Measurements from ENCODE around the gene URB2. TPM values are rescaled to one million over a fixed set of nuclear protein-coding genes. Genes with fewer than 3 reads are reported as not detected.
"Not testable (repeated sequence)": the region's sequence is repeated elsewhere in the genome, so short reads cannot be mapped to it uniquely, and the experiment has no call there.

The URB2 gene
- total RNA-seq, 1 donor from 2014 or later, result 9.0 TPM

GRCh38 chr1:229621663-229622062 is 4.4 kb upstream of the URB2 start:
- TF ChIP-seq CTCF (IDR thresholded peaks at IDR 0.05; ENCODE audit: partially characterized antibody, unreplicated experiment), result no peak
- no peaks in the 10 kb centered on the region for H3K36me3 Mint-ChIP-seq (ENCODE audit: unreplicated experiment)
- no peak for DNase-seq
- H3K27me3 Mint-ChIP-seq (ENCODE audit: unreplicated experiment), result peaks cover 2% of the 10 kb centered on the region
- peaks cover 7% of the 10 kb centered on the region for H3K9me3 Mint-ChIP-seq (ENCODE audit: unreplicated experiment)
- H3K4me3 Mint-ChIP-seq (ENCODE audit: unreplicated experiment), result no peak overlapping the region
- no peak overlapping the region for H3K27ac Mint-ChIP-seq (ENCODE audit: unreplicated experiment)
- peaks cover 13% of the 10 kb centered on the region for H3K4me1 Mint-ChIP-seq (ENCODE audit: low read depth, unreplicated experiment)

DNA sequence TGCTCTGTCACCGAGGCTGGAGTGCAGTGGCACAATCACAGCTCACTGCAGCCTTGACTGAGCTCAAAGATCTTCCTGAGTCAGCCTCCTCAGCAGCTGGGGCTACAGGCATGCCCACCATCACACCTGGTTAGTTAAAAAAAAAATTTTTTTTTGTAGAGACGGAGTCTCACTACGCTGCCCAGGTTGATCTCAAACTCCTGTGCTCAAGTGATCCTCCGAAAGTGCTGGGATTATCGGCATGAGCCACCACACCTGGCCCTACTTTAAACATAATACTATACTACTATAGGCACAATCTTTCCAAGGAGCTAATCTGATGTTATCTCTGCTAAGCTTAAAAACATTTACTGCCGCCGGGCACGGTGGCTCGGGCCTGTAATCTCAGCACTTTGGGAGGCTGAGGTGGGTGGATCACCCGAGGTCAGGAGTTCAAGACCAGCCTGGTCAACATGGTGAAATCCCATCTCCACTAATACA is 3.4 kb upstream of the URB2 start:
- H3K27me3 Mint-ChIP-seq (ENCODE audit: unreplicated experiment); H3K9me3 Mint-ChIP-seq (ENCODE audit: unreplicated experiment): not testable (repeated sequence)

DNA sequence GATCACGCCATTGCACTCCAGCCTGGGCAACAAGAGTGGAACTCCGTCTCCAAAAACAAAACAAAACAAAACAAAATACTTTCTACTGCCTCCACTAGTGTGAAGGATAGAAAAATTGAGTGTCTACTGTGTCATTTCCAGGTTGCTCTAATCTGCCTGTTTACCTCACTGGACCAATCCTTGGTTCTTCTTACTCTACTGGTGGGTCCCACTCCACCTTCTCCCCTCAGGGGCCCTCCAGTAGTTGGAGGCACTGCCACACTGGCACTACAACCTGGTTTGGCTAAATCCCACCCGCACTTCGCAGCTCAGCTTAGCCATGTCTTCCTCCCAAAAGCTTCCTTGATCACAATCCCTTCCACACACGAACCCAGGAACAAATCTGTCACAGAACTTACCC is 2.8 kb upstream of the URB2 start:
- H3K9me3 Mint-ChIP-seq (ENCODE audit: unreplicated experiment), result peaks cover 7% of the 10 kb centered on the region
- H3K36me3 Mint-ChIP-seq (ENCODE audit: unreplicated experiment), result no peaks in the 10 kb centered on the region
- no peak for TF ChIP-seq CTCF (IDR thresholded peaks at IDR 0.05; ENCODE audit: partially characterized antibody, unreplicated experiment)
- peaks cover 18% of the 10 kb centered on the region for H3K4me1 Mint-ChIP-seq (ENCODE audit: low read depth, unreplicated experiment)
- no peak overlapping the region for H3K27ac Mint-ChIP-seq (ENCODE audit: unreplicated experiment)
- H3K27me3 Mint-ChIP-seq (ENCODE audit: unreplicated experiment), result peaks cover 2% of the 10 kb centered on the region
- DNase-seq, result no peak
- no peak overlapping the region for H3K4me3 Mint-ChIP-seq (ENCODE audit: unreplicated experiment)

More for the DNA sequence above, 3.4 kb upstream of the URB2 start:
- not testable (repeated sequence) for DNase-seq; H3K27ac Mint-ChIP-seq (ENCODE audit: unreplicated experiment); H3K36me3 Mint-ChIP-seq (ENCODE audit: unreplicated experiment); H3K4me3 Mint-ChIP-seq (ENCODE audit: unreplicated experiment)
- H3K4me1 Mint-ChIP-seq (ENCODE audit: low read depth, unreplicated experiment), result peaks cover 18% of the 10 kb centered on the region

DNA sequence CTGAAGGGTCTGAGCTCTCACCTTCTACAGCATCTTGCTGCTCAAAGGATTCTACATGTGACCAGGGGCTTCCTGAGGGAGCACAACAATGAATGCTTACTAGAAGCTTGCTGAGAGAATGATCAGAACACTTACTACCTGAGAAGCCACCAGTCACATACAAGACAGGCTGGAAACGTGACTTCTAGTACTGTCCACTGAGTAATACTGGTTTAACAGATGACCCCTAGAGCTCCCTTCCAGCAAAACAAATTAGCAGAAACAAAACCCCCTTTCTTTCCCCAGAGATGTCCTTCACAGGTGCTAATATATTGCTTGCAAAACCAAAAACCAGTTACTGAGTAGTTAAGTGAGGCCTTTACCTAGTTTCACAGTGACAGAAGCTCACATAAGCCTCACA is 2.2 kb upstream of the URB2 start:
- Mint-ChIP-seq H3K4me1 (ENCODE audit: low read depth, unreplicated experiment) (peaks cover 18% of the 10 kb centered on the region), H3K4me3 (ENCODE audit: unreplicated experiment) (peak overlapping the region; percentile 48), H3K27ac (ENCODE audit: unreplicated experiment) (no peak overlapping the region), H3K27me3 (ENCODE audit: unreplicated experiment) (peaks cover 2% of the 10 kb centered on the region), H3K9me3 (ENCODE audit: unreplicated experiment) (peaks cover 7% of the 10 kb centered on the region), H3K36me3 (ENCODE audit: unreplicated experiment) (no peaks in the 10 kb centered on the region)
- TF ChIP-seq CTCF (IDR thresholded peaks at IDR 0.05; ENCODE audit: partially characterized antibody, unreplicated experiment), result no peak
- no peak for DNase-seq

- TF ChIP-seq CTCF (IDR thresholded peaks at IDR 0.05; ENCODE audit: partially characterized antibody, unreplicated experiment), result no peak
- Mint-ChIP-seq H3K9me3 (ENCODE audit: unreplicated experiment) (peaks cover 7% of the 10 kb centered on the region), H3K4me1 (ENCODE audit: low read depth, unreplicated experiment) (peaks cover 18% of the 10 kb centered on the region), H3K4me3 (ENCODE audit: unreplicated experiment) (peak overlapping the region; percentile 97), H3K36me3 (ENCODE audit: unreplicated experiment) (no peaks in the 10 kb centered on the region), H3K27ac (ENCODE audit: unreplicated experiment) (peak overlapping the region; percentile 20), H3K27me3 (ENCODE audit: unreplicated experiment) (peaks cover 2% of the 10 kb centered on the region)
- DNase-seq, result no peak
Measured at GRCh38 chr1:229624521-229625070, 1.5 kb upstream of the URB2 start.

All from glutamatergic neuron (in vitro differentiated cells).